GM19043 (cell line): ENCODE results near the gene CAGE1.

ENCODE experiments used
- ATAC-seq: cut with Tn5 transposase; IDR thresholded peaks from one replicate; pipeline ENCODE4 v1.9.1; 2021; ENCODE audit warnings: low read depth; ENCODE audit not compliant: unreplicated experiment

CAGE1 gene

DNA sequence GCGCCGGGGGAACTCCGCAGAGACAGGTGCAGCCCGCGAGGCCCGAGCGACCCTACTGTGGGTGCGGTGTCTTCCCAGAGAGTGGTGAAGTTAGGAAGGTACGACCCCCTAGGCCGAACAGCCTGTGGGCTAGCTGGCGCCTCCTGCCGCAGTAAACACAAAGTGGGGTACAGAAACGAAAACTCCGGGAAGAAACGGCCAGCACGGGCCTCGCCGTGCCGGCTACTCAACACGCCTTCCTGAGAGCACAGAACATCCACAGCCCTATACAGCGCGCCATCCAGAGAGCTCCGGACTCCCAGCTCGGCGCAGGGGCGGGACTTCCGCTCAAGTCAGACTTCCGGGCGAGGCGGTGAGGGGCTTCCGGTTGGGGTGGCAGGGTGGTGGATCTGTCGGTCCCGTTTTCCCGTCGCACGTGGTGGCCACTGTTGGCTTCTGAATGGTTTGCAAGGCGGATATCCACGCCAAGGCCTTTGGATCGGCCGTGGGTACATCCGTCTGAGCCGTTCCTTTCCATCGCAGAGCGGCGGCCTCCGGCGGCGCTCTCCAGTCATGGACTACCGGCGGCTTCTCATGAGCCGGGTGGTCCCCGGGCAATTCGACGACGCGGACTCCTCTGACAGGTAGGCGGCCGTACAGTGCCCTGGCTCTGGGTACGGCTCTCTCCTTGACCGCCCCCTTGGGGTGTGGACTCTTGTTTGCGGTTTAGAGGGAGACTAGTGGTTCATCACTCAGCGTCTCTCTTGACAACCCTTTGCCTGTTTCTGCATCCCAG lies at the start of gene CAGE1, which contains the start of gene RIOK1:
TSS of gene CAGE1 (minus strand) at position 292 of the 775 bp plus-strand sequence. CDS start 2,569 bp downstream, outside the sequence.
TSS of gene RIOK1 (plus strand) at position 358 of the 775 bp plus-strand sequence. CDS start at position 553, 195 bp downstream.
- peak; percentile 95 for ATAC-seq

DNA sequence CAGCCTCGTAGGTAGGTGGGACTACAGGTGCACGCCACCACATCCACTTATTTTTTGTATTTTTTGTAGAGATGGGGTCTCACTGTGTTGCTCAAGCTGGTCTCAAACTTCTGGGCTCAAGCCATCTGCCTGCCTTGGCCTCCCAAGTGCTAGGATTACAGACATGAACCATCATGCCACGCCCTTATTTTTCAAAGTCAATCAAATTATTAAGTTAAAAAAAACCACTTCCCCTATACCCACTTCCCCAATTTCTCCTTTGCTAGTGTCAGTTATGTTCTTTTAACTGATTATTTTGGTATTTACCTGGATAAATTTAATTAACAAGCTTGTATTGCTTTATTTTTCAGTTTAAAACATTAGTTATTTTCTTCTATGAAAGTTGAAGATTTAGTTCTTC lies 49.7 kb upstream of the CAGE1 start:
- ATAC-seq: no peak

DNA sequence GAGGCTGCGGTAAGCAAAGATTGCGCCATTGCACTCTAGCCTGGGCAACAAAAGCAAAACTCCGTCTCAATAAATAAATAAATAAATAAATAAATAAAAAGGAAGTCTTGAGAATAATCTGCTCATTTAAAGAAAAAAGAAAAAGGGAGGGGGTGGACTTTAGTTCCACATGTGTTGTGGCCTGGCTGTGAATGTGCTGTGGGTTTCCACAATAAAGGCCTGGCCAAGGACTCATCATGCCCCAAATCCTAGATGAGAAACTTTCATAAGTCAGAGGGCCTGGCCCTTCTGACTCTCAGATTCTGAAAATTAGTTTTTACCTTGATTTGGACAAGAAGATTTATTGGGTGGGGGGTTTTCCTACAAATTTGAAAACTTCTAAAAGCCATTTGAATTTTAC lies 48.5 kb upstream of the CAGE1 start:
- ATAC-seq: no peak

DNA sequence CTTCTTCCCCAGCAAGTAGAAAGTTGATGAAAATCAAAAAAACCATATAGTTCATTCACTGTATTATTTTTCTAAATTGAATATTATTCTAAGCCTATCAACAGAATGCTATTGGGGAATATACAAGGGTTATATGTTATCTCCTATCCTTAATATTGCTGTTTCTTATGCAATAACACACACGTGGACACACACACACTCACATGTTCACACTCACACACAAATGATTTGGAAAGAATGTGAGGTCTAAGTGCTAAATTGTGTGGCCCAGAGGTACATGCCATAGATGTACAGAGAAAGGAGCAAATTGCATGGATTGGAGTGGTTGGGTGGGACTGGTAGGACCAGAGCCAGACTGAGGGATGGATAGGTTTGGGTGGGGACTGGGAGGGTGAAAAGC lies 45.1 kb upstream of the CAGE1 start:
- ATAC-seq: no peak

DNA sequence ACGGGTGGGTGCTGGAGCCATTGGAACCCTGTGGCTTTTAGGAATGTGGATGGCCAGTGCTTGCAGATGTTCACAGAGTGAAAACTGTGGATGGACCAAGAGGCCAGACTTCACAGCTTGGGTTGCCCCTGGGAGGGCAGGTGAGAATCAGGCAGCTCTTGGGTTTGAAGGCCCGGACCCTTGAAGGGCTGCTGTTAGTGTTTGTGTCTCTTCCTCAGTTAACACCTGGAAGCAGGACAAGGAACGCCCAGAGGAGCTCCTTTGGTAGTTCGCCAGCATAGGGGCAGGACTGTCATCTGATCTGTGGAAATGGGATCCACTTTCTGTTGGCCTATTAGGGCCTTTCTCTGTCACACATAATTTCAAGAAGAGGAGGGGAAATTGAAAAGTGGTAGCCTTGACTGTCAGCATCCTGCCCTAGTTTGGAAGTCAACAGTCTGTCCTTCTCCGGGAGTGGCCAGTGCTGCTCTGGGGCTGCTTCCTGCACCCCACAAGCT lies 43.6 kb upstream of the CAGE1 start:
- no peak for ATAC-seq

DNA sequence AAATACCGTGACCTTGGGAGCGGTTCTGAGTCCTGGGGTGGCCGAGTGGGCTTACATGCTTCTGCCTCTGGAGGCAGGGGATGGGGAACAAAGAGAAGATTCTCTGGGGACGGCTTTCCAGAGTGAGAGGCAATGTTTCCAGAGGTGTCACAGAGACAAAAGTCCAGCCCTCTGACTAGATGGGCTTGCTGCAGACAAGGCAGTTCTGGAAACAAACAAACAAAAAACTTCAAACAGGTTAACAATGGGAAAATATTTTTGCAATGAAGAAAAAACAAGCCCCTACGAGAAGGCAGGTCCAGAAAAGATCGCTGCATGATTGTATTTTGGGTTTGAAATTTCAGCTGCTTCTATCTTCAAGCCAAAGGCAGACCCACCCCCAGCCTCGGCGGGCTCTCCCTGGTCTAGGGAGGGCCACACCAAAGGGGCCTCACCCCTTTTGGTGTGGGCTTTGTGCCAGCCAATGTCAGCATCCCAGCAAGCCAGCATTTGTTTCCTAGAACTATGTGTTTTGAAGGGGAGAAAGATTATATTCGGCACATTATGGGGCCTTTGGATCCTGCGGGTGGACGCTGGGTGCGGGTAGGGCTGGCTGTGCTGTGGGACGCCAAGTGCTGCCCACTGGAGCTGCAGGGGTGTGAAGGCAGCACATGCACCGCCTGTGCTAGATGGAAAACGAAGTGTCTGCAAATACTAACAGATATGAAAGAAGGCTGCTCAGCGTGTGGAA lies 43.0 kb upstream of the CAGE1 start:
- ATAC-seq: no peak

DNA sequence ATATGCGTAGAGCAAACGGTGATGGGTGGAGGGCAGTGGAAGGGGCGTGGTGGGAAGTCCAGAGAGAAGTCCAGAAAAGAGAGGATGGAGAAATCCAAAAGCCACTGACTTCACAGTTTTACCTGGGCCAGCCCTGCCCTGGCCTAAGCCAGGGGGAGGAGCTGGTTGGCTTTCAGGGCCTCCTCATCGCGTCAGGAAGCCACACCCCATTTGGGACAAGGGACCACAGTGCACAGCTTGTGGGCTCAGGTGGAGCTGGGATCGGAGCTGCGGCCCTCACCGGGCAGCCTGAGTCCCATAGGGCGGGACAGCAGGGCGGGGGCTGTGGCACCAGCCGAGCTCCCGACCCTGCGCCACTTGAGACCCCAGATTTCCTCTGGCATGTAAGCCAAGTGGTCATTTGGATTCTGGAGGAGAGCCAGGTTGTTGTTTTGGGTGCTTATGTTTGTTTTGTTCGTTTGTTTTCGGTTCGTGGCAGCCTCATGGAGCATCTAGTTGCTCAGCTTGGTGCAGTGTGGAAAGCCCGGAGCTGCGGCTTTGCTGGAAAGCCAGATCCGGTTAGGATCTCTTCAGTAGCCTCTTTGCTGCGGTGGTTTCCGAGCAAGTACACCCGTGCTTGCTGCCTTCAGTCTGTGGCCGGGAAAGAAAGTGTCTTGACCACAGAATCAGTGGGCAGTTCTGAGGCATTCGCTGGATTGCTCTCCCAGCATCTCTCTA lies 42.3 kb upstream of the CAGE1 start:
- no peak for ATAC-seq

DNA sequence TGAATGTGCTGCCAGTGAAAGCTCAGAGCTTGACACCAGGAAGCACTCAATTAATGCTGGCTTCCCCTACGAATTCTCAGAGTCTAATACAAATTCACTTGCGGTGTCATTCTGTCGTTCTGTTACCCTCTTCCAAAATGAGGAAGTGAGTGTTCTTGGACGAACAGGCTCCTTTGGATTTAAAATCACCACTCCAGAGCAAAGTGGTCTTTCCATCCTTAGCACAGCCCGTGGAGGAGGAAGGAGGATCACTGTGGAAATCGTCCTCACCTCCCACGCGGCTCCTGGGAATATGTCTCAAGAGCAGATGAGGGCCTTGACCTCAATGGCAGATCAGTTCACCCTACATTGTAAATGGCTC lies 41.8 kb upstream of the CAGE1 start:
- no peak for ATAC-seq

DNA sequence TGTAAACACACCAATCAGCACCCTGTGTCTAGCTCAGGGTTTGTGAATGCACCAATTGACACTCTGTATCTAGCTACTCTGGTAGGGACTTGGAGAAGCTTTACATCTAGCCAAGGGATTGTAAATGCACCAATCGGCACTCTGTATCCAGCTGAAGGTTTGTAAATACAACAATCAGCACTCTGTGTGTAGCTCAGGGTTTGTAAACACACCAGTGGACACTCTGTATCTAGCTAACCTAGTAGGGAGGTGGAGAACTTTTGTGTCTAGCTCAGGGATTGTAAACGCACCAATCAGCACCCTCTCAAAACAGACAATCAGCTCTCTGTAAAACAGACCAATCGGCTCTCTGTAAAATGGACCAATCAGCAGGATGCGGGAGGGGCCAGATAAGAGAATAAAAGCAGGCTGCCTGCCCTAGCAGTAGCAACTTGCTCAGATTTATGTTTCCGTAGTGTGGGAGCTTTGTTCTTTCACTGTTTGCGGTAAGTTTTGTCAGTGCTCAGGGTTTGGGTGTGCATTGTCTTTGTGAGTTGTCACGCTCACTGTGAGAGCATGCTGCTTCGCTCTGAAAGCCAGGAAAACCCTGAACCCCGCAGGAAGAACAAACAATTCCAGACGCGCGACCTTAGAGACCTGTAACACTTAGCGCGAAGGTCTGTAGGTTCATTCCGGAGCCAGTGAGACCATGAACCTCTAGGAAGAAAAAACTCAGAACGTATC lies 37.1 kb upstream of the CAGE1 start:
- ATAC-seq: no peak

DNA sequence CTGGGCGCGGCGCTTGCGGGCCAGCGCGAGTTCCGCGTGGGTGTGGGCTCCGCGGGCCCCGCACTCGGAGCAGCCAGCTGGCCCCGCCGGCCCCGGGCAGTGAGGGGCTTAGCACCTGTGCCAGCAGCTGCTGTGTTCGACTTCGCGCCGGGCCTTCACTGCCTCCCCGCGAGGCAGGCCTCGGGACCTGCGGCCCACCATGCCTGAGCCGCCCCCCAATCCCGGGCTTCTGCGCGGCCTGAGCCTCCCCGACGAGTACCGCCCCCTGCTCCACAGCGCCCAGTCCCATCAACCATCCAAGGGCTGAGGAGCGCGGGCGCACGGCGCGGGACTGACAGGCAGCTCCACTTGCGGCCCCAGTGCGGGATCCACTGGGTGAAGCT lies 36.3 kb upstream of the CAGE1 start:
- no peak for ATAC-seq

DNA sequence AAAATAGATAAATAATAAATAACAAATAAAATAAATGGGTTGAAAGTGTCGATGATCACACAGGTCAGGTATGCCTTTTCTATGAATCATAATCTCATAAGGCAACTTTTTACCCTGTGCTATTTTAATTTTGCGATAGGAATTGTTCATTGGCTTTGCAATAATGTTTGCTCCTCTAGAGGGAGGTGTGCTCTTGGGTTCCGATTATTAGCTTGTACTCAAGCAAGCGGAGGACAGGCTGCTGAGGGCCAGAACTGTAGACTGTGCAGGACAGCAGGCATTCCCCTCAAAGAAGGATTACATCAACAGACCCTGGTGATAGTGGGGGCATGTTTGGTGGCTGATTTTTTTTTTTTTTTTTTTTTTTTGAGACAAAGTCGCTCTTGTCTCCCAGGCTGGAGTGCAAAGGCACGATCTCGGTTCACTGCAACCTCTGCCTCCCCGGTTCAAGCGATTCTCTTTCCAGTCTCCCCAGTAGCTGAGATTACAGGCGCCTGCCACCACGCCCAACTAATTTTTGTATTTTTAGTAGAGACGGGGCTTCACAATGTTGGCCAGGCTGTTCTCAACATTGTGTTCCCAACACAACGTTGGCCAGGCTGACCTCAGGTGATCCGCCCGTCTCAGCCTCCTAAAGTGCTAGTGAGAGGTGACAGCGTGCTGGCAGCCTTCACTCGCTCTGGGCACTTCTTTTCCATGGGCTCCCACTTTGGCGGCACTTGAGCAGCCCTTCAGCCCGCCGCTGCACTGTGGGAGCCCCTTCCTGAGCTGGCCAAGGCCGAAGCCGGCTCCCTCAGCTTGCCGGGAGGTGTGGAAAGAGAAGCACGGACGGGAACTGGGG lies 35.6 kb upstream of the CAGE1 start:
- no peak for ATAC-seq

DNA sequence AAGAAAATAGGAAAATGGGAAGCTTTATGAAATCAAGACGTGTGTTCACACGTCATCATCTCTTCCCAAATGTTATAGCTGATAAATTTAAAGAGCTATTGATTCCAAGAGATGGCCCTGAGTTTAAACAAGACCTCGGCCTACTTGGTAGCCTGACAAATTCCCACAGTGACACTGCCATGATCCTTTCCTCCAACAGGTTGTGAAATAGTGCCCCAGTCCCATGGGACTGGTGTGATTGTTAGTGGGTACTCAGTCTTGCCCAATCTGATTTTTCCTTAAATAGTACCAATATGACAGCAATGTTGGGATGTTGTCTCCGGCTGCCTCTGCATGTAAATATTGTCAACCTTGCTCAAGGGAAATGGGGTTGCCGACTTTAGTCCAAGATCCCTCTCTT lies 34.5 kb upstream of the CAGE1 start:
- no peak for ATAC-seq

DNA sequence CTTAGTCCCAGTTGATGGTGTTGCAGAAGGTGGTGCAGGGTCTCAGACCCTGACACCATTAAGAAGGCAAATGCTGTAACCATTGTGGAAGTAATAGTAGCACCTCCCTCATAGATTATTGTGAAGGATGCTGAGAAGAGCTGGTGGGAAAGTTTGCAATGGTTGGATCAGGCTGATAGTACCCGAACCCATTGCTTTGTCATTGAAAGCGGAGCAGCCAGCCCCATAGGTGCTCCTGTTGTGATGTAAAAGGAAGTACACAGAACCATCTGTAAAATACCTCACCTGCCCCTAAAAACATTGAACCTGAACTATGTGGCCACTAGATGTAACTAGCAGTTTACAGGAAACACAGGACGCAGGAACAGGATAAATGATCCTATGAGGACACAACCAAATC lies 31.5 kb upstream of the CAGE1 start:
- no peak for ATAC-seq

DNA sequence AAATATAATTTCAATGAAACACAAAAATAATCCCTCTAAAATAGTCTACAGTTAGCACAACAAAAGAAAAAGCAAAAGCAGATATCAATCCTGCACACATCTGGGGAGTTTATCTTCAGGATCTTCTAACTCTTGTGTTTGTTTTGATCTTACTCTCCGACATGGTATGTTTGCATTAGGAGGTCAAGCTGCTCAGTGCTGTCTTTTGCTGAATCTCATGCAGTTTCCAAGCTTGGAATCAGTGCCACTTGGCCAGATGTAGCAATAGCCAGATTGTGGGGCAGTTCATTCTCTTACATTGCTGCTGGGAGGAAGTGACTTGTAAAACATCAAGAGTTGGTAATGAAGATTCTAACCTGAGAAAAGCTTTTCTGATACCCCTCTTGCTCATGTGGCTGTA lies 29.5 kb upstream of the CAGE1 start:
- ATAC-seq: no peak

DNA sequence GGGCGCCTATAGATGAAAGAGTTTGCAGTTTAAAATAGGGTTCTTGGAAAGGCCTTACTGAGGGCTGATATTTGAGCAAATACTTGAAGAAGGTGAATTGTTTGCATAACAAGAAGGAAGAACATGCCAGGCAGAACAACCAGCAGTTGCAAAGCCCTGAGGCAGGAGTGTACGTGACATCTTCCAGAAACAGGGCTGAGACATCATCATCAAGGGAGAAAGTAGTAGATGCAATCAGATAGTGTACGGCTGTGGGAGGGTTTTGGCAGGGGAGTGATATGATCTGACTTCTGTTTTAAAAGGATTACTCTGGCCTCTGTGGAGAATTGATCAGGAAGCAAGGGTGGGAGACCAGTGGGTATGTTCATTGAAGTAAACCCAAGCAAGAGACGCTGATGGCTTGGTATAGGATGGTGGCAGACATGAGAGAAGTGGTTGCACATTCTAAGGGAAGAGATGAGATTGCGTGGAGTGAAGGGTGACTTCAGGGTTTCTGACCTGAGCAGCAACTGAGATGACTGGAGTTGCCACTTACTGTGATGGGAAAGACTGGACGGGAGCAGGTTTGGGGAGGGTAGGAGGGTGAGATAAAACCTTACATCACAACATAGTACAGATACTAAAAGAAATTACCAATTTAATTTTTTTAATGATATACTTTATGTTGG lies 28.8 kb upstream of the CAGE1 start:
- no peak for ATAC-seq

DNA sequence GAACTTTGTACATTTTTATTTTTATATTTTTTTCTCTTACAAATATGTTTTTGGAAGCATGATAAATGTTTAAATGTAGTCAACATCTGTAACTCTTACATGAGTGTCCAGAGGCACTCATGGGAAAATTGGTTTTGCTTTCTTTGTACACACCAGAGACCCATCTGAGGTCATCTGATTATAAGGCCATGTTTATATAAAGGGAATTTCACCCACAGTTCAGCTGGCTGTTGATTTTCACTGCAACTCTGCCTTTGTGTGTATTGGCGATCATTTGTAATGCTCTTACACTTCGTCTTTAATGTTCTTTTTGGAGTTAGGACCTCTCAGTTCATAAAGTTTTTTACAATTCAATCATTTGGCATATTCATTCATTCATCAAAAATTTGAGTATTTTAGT lies 28.1 kb upstream of the CAGE1 start:
- ATAC-seq: no peak

DNA sequence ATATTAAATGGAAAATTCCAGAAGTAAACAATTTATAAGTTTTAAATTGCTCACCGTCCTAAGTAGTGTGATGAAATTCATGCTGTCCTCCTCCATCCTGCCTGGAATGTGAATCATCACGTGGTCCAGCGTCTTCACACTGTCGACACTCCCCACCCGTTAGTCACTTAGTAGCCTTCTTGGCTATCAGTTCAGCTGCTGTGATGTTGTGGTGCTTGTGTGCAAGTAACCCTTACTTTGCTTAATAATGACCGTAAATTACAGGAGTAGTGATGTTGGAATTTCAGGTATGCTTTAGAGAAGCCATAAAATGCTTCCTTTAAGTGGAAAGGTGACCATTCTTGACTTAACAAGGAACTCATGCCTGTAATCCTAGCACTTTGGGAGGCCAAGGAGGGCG lies 25.3 kb upstream of the CAGE1 start:
- ATAC-seq: no peak

DNA sequence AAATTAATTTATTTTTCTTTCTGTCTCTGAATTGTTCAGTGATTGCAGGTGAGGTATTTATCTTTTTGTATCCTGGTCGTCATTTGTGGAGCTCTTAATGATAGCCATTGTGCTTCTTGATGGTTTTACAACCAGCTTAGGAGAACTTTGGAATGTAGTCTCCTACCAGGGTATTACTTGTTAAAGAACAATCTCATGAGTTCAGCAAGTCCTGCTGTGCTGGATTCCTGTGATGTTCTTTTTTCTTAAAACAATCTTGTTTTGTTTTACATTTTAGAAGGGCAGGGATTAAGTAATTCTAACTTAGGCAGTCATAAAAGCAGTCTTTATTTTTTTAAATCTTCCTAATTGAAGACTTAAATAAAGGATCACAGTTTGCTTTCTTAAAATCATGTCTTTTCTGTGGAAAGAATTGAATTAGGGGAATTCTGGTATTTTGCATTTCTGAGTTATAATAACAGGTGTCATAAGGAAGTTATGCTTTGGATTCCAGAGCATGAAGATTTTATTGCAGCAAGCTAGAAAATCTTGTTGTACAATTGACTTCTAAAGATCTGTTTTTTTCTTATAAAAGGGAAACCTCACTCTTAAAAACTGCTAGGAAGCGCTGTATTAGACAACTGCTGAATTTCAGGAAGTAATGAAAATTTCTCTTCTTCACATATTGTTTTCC lies 23.7 kb upstream of the CAGE1 start:
- ATAC-seq: no peak

DNA sequence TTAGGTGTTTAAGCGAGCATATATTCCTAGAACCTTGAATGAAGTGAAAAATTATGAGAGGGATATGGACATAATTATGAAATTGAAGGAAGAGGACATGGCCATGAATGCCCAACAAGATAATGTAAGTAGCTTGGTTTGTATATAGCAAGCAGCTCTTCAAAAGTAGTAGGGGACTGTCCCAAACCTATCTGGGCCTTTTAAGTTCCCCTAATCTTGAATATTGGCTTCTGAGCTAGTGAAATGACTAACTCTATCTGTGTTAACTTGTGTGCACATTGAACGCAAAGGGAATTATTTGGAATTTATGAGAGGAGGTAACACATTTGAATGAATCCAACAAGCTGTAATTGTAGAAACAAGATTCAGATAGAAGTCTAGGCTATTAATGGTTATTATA lies 21.8 kb upstream of the CAGE1 start:
- ATAC-seq: no peak
